Spleen (tissue), 11 donors: ENCODE data around the gene PKP4. TPM values are rescaled to one million over a fixed set of nuclear protein-coding genes. Genes with fewer than 3 reads are reported as not detected.

Experiments
- DNase-seq: peaks from one replicate; pipeline ENCODE4 v3.0.0-alpha.2; 2020
- H3K27ac ChIP-seq, 8 donors: fragments of 200-600 bp; sonication (generic) in 7 of 8; 1 replicate in 4 of 8; 2 replicates in 4 of 8; pipeline versions ENCODE4 v1.5.0 to v1.8.0; 2016 to 2021; ENCODE audit warnings: inconsistent platforms in 4 of 8, mild to moderate bottlenecking in 4 of 8, moderate library complexity in 1 of 8
- H3K27me3 ChIP-seq, 7 donors: fragments of 200-600 bp; sonication (generic) in 6 of 7; replicated peaks in 1 of 7; 1 replicate in 4 of 7; 2 replicates in 3 of 7; pipeline versions ENCODE4 v1.5.0 to v1.8.0; 2016 to 2021; ENCODE audit warnings: inconsistent platforms in 3 of 7, mild to moderate bottlenecking in 1 of 7
- H3K36me3 ChIP-seq, 6 donors: fragments of 200-600 bp; sonication (generic) in 5 of 6; 1 replicate in 4 of 6; 2 replicates in 2 of 6; pipeline versions ENCODE4 v1.5.0 to v1.8.0; 2016 to 2021; ENCODE audit warnings: inconsistent platforms in 2 of 6
- H3K4me1 ChIP-seq, 6 donors: fragments of 200-600 bp; sonication (generic) in 5 of 6; 1 replicate in 3 of 6; 2 replicates in 3 of 6; pipeline versions ENCODE4 v1.5.0 to v1.8.0; 2016 to 2021; ENCODE audit warnings: inconsistent platforms in 3 of 6
- H3K4me3 ChIP-seq, 8 donors: fragments of 200-600 bp; sonication (generic) in 7 of 8; 1 replicate in 4 of 8; 2 replicates in 4 of 8; pipeline versions ENCODE4 v1.5.0 to v1.8.0; 2016 to 2021; ENCODE audit warnings: inconsistent platforms in 4 of 8, mild to moderate bottlenecking in 4 of 8, moderate library complexity in 2 of 8
- H3K9me3 ChIP-seq, 8 donors: fragments of 200-600 bp; sonication (generic) in 7 of 8; 1 replicate in 4 of 8; 2 replicates in 4 of 8; pipeline versions ENCODE4 v1.5.0 to v1.8.0; 2016 to 2021; ENCODE audit warnings: inconsistent platforms in 4 of 8
- POLR2A ChIP-seq, 3 donors: fragments of 450-650 bp; IDR thresholded peaks; one replicate each; pipeline ENCODE4 v1.5.1; 2017; ENCODE audit warnings: antibody characterized with exemption in 3 of 3, mild to moderate bottlenecking in 1 of 3
- POLR2AphosphoS5 ChIP-seq, 3 donors: sonication (generic); formaldehyde crosslinking; IDR thresholded peaks; one replicate each; pipeline ENCODE4 v1.5.1; 2017; ENCODE audit warnings: antibody characterized with exemption in 3 of 3
- WGBS, 5 donors: extraction: QIAGEN DNeasy Blood & Tissue Kit in 3 of 5; methylation state at CpG; one replicate each; pipeline versions ENCODE4 v1.1.5 to v1.1.7; 2013 to 2018; 5-methylcytosine and 5-hydroxymethylcytosine counted together
- intact Hi-C: fragments of 100-400 bp; cut with DNase I; formaldehyde crosslinking; loops from one replicate; pipeline ENCODE4 v1.15.0; 2023; ENCODE audit warnings: low total_unique reads
- polyA plus RNA-seq, 3 donors: library from polyadenylated mRNA; stranded (reverse); fragments of 200-250 nt; gene quantifications; one replicate each; pipeline ENCODE4 v1.2.1, GENCODE V29; 2013
- total RNA-seq, 7 donors: library from RNA; depleted of rRNA in 3 of 7; stranded (reverse); fragments of >200 nt in 3 of 7; fragmentation: NEBNext Ultra II Directional in 4 of 7; extraction: Animal tissue kit (Norgen Biotek cat#: 25700) in 4 of 7; gene quantifications; one replicate each; pipeline versions ENCODE4 v1.1.0 to v1.2.1, GENCODE V29; 2016 to 2021
- TF ChIP-seq, protein P1 (sequence below), 11 experiments: fragments of 200-600 bp in 7 of 11; fragments of 450-650 bp in 4 of 11; sonication (generic) in 4 of 11; IDR thresholded peaks in 8 of 11; conservative IDR thresholded peaks in 3 of 11; 1 replicate in 7 of 11; 2 replicates in 4 of 11; pipeline versions ENCODE4 v1.4.0 to v1.8.0; 2016 to 2021; ENCODE audit warnings: antibody characterized with exemption in 11 of 11, inconsistent platforms in 4 of 11, mild to moderate bottlenecking in 1 of 11
- donor health status: healthy with polysubstance abuse.
- donor health status: DM: no; HTN: no; CAD: no; lungs with moderate emphysema.
- donor health status: DM: no; HTN: no; CAD: no.
- donor health status: Bipolar disorder and iron deficiency.
- donor health status: healthy.
- donor health status: DM: no; HTN: no; CAD: no.
- donor health status: DM: yes; HTN: yes; CAD: no.

Gene PKP4
- total and polyA plus RNA-seq, 10 donors, result 4.9 to 53.5 (median 29.2) TPM

DNA sequence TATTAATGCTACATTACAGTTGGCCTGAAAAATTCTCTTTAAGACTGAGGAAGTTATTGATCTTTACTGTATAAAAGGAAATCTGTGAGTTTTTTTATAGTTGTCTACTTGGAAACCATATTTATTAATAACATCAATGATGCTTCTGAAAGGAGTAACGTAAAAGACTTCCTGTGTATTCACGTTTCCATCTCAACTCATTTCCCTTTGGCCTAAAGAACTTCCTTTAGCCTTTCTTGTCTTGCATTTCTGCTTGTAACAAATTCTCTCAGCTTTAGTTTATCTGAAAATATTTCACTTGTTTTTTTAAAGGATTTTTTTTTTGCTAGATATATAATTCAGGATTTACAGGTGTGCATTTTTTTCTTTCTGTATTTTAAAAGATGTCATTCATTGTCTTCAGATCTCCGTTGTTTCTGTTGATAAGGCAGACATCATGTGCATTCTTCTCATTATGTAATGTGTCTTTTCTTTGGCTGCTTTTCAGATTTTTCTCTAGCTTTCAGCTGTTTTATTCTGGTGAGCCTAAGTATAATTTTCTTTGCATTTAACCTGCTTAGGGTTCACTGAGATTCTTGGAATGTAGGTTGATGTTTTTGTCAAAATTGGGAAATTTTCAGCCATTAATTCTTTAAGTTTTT, 179.3 kb downstream of the PKP4 start:
- H3K36me3 ChIP-seq, result peaks cover 0 to 75% (median 9%) of the 10 kb centered on the region in 6 donors
- intact Hi-C loops, result no loop called here

DNA sequence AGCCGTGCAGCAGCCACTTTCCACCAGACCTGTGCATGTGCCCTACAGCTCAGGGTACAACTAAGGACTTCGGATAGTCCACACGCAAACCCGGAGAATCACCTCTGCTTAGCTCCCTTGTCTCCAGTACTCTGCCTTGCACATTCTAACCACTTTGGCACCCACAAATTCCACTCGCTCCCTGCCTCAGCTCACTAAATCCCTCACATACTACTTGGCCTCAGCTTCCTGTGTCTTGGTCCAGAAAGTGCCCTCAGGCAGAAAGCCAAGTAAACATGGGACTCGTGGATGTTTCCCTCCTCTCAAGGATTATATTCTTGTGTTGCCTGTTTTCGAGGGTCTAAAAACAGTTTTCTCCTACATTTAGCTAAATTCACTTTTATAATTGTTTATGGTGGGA, 180.6 kb downstream of the PKP4 start:
- Histone ChIP-seq H3K27me3 (no peaks in the 10 kb centered on the region), H3K4me1 (no peaks in the 10 kb centered on the region), H3K36me3 (peaks cover 0 to 74% (median 3%) of the 10 kb centered on the region in 6 donors), H3K27ac (no peak overlapping the region), H3K9me3 (no peaks in the 10 kb centered on the region), H3K4me3 (no peak overlapping the region)
- intact Hi-C loops, result no loop called here
- WGBS, 5 donors, result 86 to 92% (median 91%) methylated on average over 7 of the region's 7 CpGs
- no peak for DNase-seq
- TF ChIP-seq, protein P1, sequence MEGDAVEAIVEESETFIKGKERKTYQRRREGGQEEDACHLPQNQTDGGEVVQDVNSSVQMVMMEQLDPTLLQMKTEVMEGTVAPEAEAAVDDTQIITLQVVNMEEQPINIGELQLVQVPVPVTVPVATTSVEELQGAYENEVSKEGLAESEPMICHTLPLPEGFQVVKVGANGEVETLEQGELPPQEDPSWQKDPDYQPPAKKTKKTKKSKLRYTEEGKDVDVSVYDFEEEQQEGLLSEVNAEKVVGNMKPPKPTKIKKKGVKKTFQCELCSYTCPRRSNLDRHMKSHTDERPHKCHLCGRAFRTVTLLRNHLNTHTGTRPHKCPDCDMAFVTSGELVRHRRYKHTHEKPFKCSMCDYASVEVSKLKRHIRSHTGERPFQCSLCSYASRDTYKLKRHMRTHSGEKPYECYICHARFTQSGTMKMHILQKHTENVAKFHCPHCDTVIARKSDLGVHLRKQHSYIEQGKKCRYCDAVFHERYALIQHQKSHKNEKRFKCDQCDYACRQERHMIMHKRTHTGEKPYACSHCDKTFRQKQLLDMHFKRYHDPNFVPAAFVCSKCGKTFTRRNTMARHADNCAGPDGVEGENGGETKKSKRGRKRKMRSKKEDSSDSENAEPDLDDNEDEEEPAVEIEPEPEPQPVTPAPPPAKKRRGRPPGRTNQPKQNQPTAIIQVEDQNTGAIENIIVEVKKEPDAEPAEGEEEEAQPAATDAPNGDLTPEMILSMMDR (IDR thresholded peaks at IDR 0.05 in 8 of 11, conservative IDR thresholded peaks at IDR 0.05 in 3 of 11), result no peak
- TF ChIP-seq POLR2A (IDR thresholded peaks at IDR 0.05) (no peak), POLR2AphosphoS5 (IDR thresholded peaks at IDR 0.05) (no peak)

More for the DNA sequence above, 179.3 kb downstream of the PKP4 start:
- no peaks in the 10 kb centered on the region for H3K4me1 ChIP-seq
- no peaks in the 10 kb centered on the region for H3K9me3 ChIP-seq
- TF ChIP-seq, protein P1 (IDR thresholded peaks at IDR 0.05 in 8 of 11, conservative IDR thresholded peaks at IDR 0.05 in 3 of 11), result no peak
- no peak for TF ChIP-seq POLR2A (IDR thresholded peaks at IDR 0.05)
- TF ChIP-seq POLR2AphosphoS5 (IDR thresholded peaks at IDR 0.05), result no peak
- WGBS, 5 donors, result 30 to 36% (median 34%) methylated on average over 3 of the region's 3 CpGs
- no peaks in the 10 kb centered on the region for H3K27me3 ChIP-seq
- H3K4me3 ChIP-seq, result no peak overlapping the region
- no peak overlapping the region for H3K27ac ChIP-seq
- DNase-seq, result no peak

DNA sequence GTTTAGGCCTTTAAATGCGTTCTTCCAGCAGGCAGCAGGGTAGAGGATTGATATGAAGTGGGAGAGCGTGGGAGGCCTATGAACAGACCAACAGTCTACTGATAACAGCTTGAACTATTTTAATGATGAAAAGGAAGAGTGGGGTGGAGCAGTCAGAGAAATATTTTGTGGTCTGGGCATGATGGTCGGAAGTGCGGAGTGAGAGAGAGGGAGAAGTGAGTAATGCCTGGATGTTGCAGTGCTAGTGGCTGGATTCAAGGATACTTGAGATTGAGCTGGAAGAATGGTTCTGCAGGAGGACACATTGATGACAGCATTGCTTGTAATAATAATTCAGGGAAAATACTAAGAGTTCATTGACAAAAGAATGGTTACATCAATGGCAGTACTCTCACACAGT, 187.4 kb downstream of the PKP4 start:
- Histone ChIP-seq H3K27ac (no peak overlapping the region), H3K4me1 (no peaks in the 10 kb centered on the region), H3K4me3 (no peak overlapping the region), H3K36me3 (peaks cover 0 to 57% (median 0%) of the 10 kb centered on the region in 6 donors), H3K27me3 (no peaks in the 10 kb centered on the region), H3K9me3 (no peaks in the 10 kb centered on the region)
- intact Hi-C loops, result no loop called here
- no peak for DNase-seq
- WGBS, 5 donors, result 69 to 73% (median 71%) methylated on average over 4 of the region's 4 CpGs
- no peak for TF ChIP-seq POLR2AphosphoS5 (IDR thresholded peaks at IDR 0.05)
- no peak for TF ChIP-seq POLR2A (IDR thresholded peaks at IDR 0.05)
- TF ChIP-seq, protein P1 (IDR thresholded peaks at IDR 0.05 in 8 of 11, conservative IDR thresholded peaks at IDR 0.05 in 3 of 11), result no peak

DNA sequence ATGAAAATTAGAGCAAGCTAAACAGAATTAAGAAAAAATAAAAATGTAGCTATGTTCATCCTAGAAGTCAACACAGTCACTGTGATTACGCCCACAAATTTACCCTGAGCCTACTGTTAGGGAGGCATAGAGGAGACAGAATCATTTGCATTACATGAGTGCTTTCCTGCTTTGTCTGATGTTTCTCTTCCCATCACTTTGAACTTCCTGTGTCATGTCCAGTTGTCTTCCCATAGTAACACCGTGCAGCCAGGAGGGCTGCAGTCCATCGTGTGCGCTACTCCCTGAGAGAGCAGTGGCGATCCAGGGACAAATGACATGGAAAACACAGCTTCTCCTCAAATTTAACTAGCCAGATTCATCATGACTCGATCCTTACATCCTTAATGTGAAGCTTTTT, 188.5 kb downstream of the PKP4 start:
- H3K27me3 ChIP-seq, result no peaks in the 10 kb centered on the region
- peaks cover 0 to 46% (median 0%) of the 10 kb centered on the region in 6 donors for H3K36me3 ChIP-seq
- H3K9me3 ChIP-seq, result no peaks in the 10 kb centered on the region
- DNase-seq, result no peak
- H3K27ac ChIP-seq, result no peak overlapping the region
- no peak for TF ChIP-seq POLR2AphosphoS5 (IDR thresholded peaks at IDR 0.05)
- TF ChIP-seq POLR2A (IDR thresholded peaks at IDR 0.05), result no peak
- TF ChIP-seq, protein P1 (IDR thresholded peaks at IDR 0.05 in 8 of 11, conservative IDR thresholded peaks at IDR 0.05 in 3 of 11), result no peak
- WGBS, 5 donors, result 86 to 99% (median 93%) methylated on average over 6 of the region's 6 CpGs
- no peak overlapping the region for H3K4me3 ChIP-seq
- H3K4me1 ChIP-seq, result no peaks in the 10 kb centered on the region
- intact Hi-C loops, result no loop called here
